Measurements from ENCODE around the gene UBTF.

- no peak for TF ChIP-seq CTCF (IDR thresholded peaks at IDR 0.05)
- peak in 1 of 2 donors; percentile 52 for TF ChIP-seq POLR2A (IDR thresholded peaks at IDR 0.05)
Observed at GRCh38 chr17:44199553-44200477, 19.7 kb downstream of the UBTF start, which contains the start of gene ATXN7L3.
